Testis (tissue), 5 donors: ENCODE measurements around the gene CLCN4. TPM values are rescaled to one million over a fixed set of nuclear protein-coding genes. Genes with fewer than 3 reads are reported as not detected.

Experiments used
- DNase-seq: peaks from one replicate; pipeline ENCODE4 v3.0.0-alpha.2; 2019
- H3K27ac ChIP-seq, 2 donors: fragments of 200-600 bp; sonication (generic); one replicate each; pipeline ENCODE4 v1.5.1; 2019
- H3K27me3 ChIP-seq: fragments of 200-600 bp; sonication (generic); one replicate; pipeline ENCODE4 v1.5.1; 2019
- H3K36me3 ChIP-seq: fragments of 200-600 bp; sonication (generic); one replicate; pipeline ENCODE4 v1.5.1; 2017; ENCODE audit warnings: low read depth; ENCODE audit errors: missing control alignments
- H3K4me1 ChIP-seq: fragments of 200-600 bp; sonication (generic); one replicate; pipeline ENCODE4 v1.5.1; 2019
- H3K4me3 ChIP-seq, 2 donors: fragments of 200-600 bp; sonication (generic); one replicate each; pipeline ENCODE4 v1.5.1; 2017 to 2019
- H3K9me3 ChIP-seq: fragments of 200-600 bp; sonication (generic); one replicate; pipeline ENCODE4 v1.5.1; 2017
- CTCF ChIP-seq, 3 experiments: fragments of 450-650 bp in 2 of 3; fragments of 200-600 bp in 1 of 3; sonication (generic) in 1 of 3; IDR thresholded peaks; one replicate each; pipeline ENCODE4 v1.5.1; 2016 to 2019; ENCODE audit warnings: antibody characterized with exemption in 3 of 3, mild to moderate bottlenecking in 2 of 3, moderate library complexity in 1 of 3
- POLR2A ChIP-seq: fragments of 450-650 bp; IDR thresholded peaks from one replicate; pipeline ENCODE4 v1.6.1; 2017; ENCODE audit warnings: antibody characterized with exemption, mild to moderate bottlenecking, moderate library complexity
- WGBS, 2 donors: methylation state at CpG; one replicate each; pipeline ENCODE4 v1.1.5; 2018; 5-methylcytosine and 5-hydroxymethylcytosine counted together
- intact Hi-C: fragments of 100-400 bp; cut with DNase I; formaldehyde crosslinking; loops from one replicate; pipeline ENCODE4 v1.15.1; 2023; ENCODE audit warnings: low total_unique reads
- long read RNA-seq, 2 donors: transcript quantifications; one replicate each; lab custom pipeline, GENCODE V29; 2026
- polyA plus RNA-seq: library from polyadenylated mRNA; stranded (reverse); fragments of 350-450 nt; fragmentation: Illumina TruSeq; extraction: RNeasy Lipid Tissue Mini Kit (QIAGEN cat#74804); gene quantifications from one replicate; pipeline ENCODE4 v1.2.3, GENCODE V29; 2014; ENCODE audit warnings: low read depth, low replicate concordance; ENCODE audit not compliant: insufficient read depth
- total RNA-seq, 2 donors: library from RNA; depleted of rRNA; stranded (reverse); fragments of >200 nt; gene quantifications; one replicate each; pipeline ENCODE4 v1.2.3, GENCODE V29; 2016

The CLCN4 gene
- total RNA-seq, result 10 to 100 TPM in 1 of 2 donors, 1 to 10 TPM in 1; 5.4 to 11.6 TPM
- 5.1 TPM for polyA plus RNA-seq
- long read RNA-seq, donor 1, full-length matches to known transcripts, result 1 of 1 reads
- long read RNA-seq, donor 1, partial matches to known transcripts, result 0 of 1 reads
- long read RNA-seq, donor 1, other reads (novel, unspliced or antisense), result 0 of 1 reads
- long read RNA-seq, donor 2, result 0 reads

GRCh38 chrX:10156199-10157031, at the start of gene CLCN4:
TSS of gene CLCN4 (plus strand) at chrX:10156975. CDS start at chrX:10185033, 28,058 bp downstream.
- intact Hi-C loops, result no loop called here
- TF ChIP-seq CTCF (IDR thresholded peaks at IDR 0.05), result no peak
- TF ChIP-seq POLR2A, result no peak

GRCh38 chrX:10107483-10107882, 49.3 kb upstream of the CLCN4 start:
- Histone ChIP-seq H3K4me3 (no peak overlapping the region), H3K27me3 (no peaks in the 10 kb centered on the region), H3K4me1 (peaks cover 24% of the 10 kb centered on the region), H3K9me3 (no peaks in the 10 kb centered on the region), H3K36me3 (no peaks in the 10 kb centered on the region), H3K27ac (no peak overlapping the region)
- 74 to 82% methylated on average over 2 of the region's 2 CpGs for WGBS, 2 donors
- DNase-seq, result no peak
- intact Hi-C loops, result no loop called here
- TF ChIP-seq CTCF (IDR thresholded peaks at IDR 0.05), result no peak
- TF ChIP-seq POLR2A, result no peak

More at GRCh38 chrX:10156199-10157031, at the start of gene CLCN4:
- DNase-seq, result peak; percentile 64
- H3K4me1 ChIP-seq, result no peaks in the 10 kb centered on the region
- peak within 1 kb of the TSS in 1 of 2 donors; percentile 34 for H3K4me3 ChIP-seq
- H3K9me3 ChIP-seq, result no peaks in the 10 kb centered on the region
- WGBS, 2 donors, result 10 to 20% methylated on average over 15 to 27 of the region's 27 CpGs
- H3K27me3 ChIP-seq, result no peaks in the 10 kb centered on the region
- H3K27ac ChIP-seq, result peak within 1 kb of the TSS in 1 of 2 donors; percentile 7
- no peaks in the 10 kb centered on the region for H3K36me3 ChIP-seq

GRCh38 chrX:10108288-10108687, 48.5 kb upstream of the CLCN4 start:
- Histone ChIP-seq H3K27ac (no peak overlapping the region), H3K4me1 (peaks cover 24% of the 10 kb centered on the region)
- 90% methylated on average over 9 of the region's 9 CpGs; no CpG with 5 or more reads in 1 of the 2 donors for WGBS, 2 donors

GRCh38 chrX:10109695-10110094, 47.1 kb upstream of the CLCN4 start:
- H3K4me1 ChIP-seq, result peaks cover 24% of the 10 kb centered on the region
- intact Hi-C loops, result no loop called here
- TF ChIP-seq CTCF (IDR thresholded peaks at IDR 0.05), result no peak
- TF ChIP-seq POLR2A, result no peak

More at GRCh38 chrX:10108288-10108687, 48.5 kb upstream of the CLCN4 start:
- DNase-seq, result no peak
- Histone ChIP-seq H3K4me3 (no peak overlapping the region), H3K27me3 (no peaks in the 10 kb centered on the region), H3K36me3 (no peaks in the 10 kb centered on the region), H3K9me3 (no peaks in the 10 kb centered on the region)
- no peak for TF ChIP-seq POLR2A
- no peak for TF ChIP-seq CTCF (IDR thresholded peaks at IDR 0.05)
- intact Hi-C loops, result no loop called here

More at GRCh38 chrX:10109695-10110094, 47.1 kb upstream of the CLCN4 start:
- WGBS, 2 donors, result 56 to 60% methylated on average over 11 to 26 of the region's 27 CpGs
- peak; percentile 64 for DNase-seq
- no peak overlapping the region for H3K27ac ChIP-seq
- H3K27me3 ChIP-seq, result no peaks in the 10 kb centered on the region
- no peak overlapping the region for H3K4me3 ChIP-seq
- no peaks in the 10 kb centered on the region for H3K36me3 ChIP-seq
- H3K9me3 ChIP-seq, result no peaks in the 10 kb centered on the region
